ENCODE data around the gene SECISBP2L.
A peak's percentile ranks its signal among the peaks of the same experiment; 100 is the strongest.

The SECISBP2L gene

GRCh38 chr15:48946840-48947187 lies 99.4 kb downstream of the SECISBP2L start:
- TF ChIP-seq CTCF (IDR thresholded peaks at IDR 0.05; ENCODE audit: low read depth, low read length): no peak
- no peak for DNase-seq (ENCODE audit: extremely low read depth, low read depth)

DNA sequence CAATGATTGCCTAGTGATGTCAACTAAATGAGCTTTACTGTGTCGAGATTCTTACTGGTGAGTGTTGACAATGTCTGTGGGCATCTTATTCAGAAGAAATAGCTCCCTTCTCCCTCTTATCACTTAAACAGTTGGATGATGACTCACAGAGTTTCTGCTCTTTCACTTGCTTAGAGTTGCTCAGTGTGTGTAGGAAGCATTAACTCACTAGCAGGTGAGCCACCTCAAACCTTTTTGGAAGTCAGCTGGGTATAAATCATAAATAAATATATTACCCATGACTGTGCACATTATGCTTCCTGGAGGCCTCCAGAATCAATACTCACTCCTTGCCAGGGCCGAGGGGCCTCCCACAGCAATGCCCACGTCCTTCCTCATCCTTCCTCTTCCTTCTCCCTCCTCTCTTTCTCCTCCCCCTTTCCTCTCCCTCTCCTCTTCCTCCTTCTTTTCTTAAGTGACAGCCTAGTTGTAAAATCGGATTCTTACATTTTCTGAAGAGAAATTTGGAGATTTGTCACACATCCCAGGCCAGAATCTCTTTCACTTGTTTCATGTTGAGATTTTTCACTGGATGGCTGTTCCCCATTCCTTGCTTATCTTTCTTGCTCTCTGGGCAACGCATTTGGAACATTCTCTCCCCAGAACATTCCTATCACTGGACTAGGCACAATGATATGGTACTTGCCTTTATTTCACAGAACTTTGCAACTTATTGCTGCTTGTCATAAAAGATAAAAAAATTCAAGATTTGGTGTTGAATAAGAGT lies 100.0 kb downstream of the SECISBP2L start:
- no peak for DNase-seq (ENCODE audit: extremely low read depth, low read depth)
- no peak for TF ChIP-seq CTCF (IDR thresholded peaks at IDR 0.05; ENCODE audit: low read depth, low read length)

GRCh38 chr15:48945386-48945785 lies 100.9 kb downstream of the SECISBP2L start:
- no peak for TF ChIP-seq CTCF (IDR thresholded peaks at IDR 0.05; ENCODE audit: low read depth, low read length)
- no peak for DNase-seq (ENCODE audit: extremely low read depth, low read depth)

GRCh38 chr15:48941904-48942303 lies 104.3 kb downstream of the SECISBP2L start:
- DNase-seq (ENCODE audit: extremely low read depth, low read depth): no peak
- TF ChIP-seq CTCF (IDR thresholded peaks at IDR 0.05; ENCODE audit: low read depth, low read length): no peak

- DNase-seq (ENCODE audit: extremely low read depth, low read depth): peak; percentile 62
- no peak for TF ChIP-seq CTCF (IDR thresholded peaks at IDR 0.05; ENCODE audit: low read depth, low read length)
Measured at GRCh38 chr15:48940508-48940907, 105.7 kb downstream of the SECISBP2L start.

- no peak for TF ChIP-seq CTCF (IDR thresholded peaks at IDR 0.05; ENCODE audit: low read depth, low read length)
Measured at GRCh38 chr15:48939648-48940047, 106.6 kb downstream of the SECISBP2L start.

More at GRCh38 chr15:48939648-48940047, 106.6 kb downstream of the SECISBP2L start:
- peak; percentile 78 for DNase-seq (ENCODE audit: extremely low read depth, low read depth)
